Measurements from ENCODE around the gene ALOX15B. TPM values are rescaled to one million over a fixed set of nuclear protein-coding genes. Genes with fewer than 3 reads are reported as not detected.

ALOX15B gene
- total and polyA plus RNA-seq, 8 donors: 0.05 to 4.7 (median 0.25) TPM; not detected in 1

GRCh38 chr17:8015957-8016631 lies 22.8 kb upstream of the ALOX15B start:
- WGBS, 2 donors: 1% methylated on average over 40 to 46 of the region's 46 CpGs
- peak overlapping the region in 1 of 4 donors; percentile 41 for H3K27ac ChIP-seq
- FAIRE-seq: no peak
- peak overlapping the region; percentile 11 to 58 (median 41) for H3K4me3 ChIP-seq
- intact Hi-C loops (cut with DNase I): no loop called here
- H3K9me3 ChIP-seq: no peaks in the 10 kb centered on the region
- DNase-seq: peak in 5 of 6 donors; percentile 42 to 80 (median 65)
- TF ChIP-seq CTCF (IDR thresholded peaks at IDR 0.05): no peak
- no peaks in the 10 kb centered on the region for H3K27me3 ChIP-seq
- H3K36me3 ChIP-seq: no peaks in the 10 kb centered on the region
- H3K4me1 ChIP-seq: peaks cover 5 to 8% (median 7%) of the 10 kb centered on the region in 3 donors
- peak; percentile 62 to 77 (median 73) for ATAC-seq

- Histone ChIP-seq H3K4me1 (peaks cover 5 to 8% (median 7%) of the 10 kb centered on the region in 3 donors), H3K9me3 (no peaks in the 10 kb centered on the region), H3K27me3 (no peaks in the 10 kb centered on the region), H3K4me3 (peak overlapping the region; percentile 11 to 58 (median 41)), H3K36me3 (no peaks in the 10 kb centered on the region), H3K27ac (peak overlapping the region in 1 of 4 donors; percentile 41)
- WGBS, 2 donors: 22 to 23% methylated on average over 12 of the region's 12 CpGs
- FAIRE-seq (no peak), DNase-seq (peak in 5 of 6 donors; percentile 60 to 75 (median 71)), ATAC-seq (peak; percentile 76 to 91 (median 88))
- TF ChIP-seq CTCF (IDR thresholded peaks at IDR 0.05): peak; percentile 57 to 78 (median 70)
- intact Hi-C loops (cut with DNase I): no loop called here
These were observed 22.0 kb upstream of the ALOX15B start for GRCh38 chr17:8016632-8017424.

GRCh38 chr17:8018436-8018835 lies 20.4 kb upstream of the ALOX15B start:
- FAIRE-seq (no peak), DNase-seq (no peak), ATAC-seq (no peak)
- H3K36me3 ChIP-seq: no peaks in the 10 kb centered on the region
- no peak overlapping the region for H3K27ac ChIP-seq
- intact Hi-C loops (cut with DNase I): no loop called here
- no peaks in the 10 kb centered on the region for H3K9me3 ChIP-seq
- no peak overlapping the region for H3K4me3 ChIP-seq
- 84 to 89% methylated on average over 3 of the region's 3 CpGs for WGBS, 2 donors
- H3K27me3 ChIP-seq: no peaks in the 10 kb centered on the region
- H3K4me1 ChIP-seq: peaks cover 5 to 8% (median 7%) of the 10 kb centered on the region in 3 donors
- no peak for TF ChIP-seq CTCF (IDR thresholded peaks at IDR 0.05)

GRCh38 chr17:8019166-8019565 lies 19.7 kb upstream of the ALOX15B start:
- DNase-seq: no peak
- no peak for FAIRE-seq
- H3K4me3 ChIP-seq: no peak overlapping the region
- intact Hi-C loops (cut with DNase I): no loop called here
- H3K9me3 ChIP-seq: no peaks in the 10 kb centered on the region
- TF ChIP-seq CTCF (IDR thresholded peaks at IDR 0.05): no peak
- peaks cover 5 to 8% (median 7%) of the 10 kb centered on the region in 3 donors for H3K4me1 ChIP-seq
- WGBS, 2 donors: 78 to 80% methylated on average over 5 of the region's 5 CpGs
- no peaks in the 10 kb centered on the region for H3K36me3 ChIP-seq
- H3K27me3 ChIP-seq: no peaks in the 10 kb centered on the region
- ATAC-seq: no peak
- no peak overlapping the region for H3K27ac ChIP-seq

Data from pancreas (tissue), 10 donors.